ENCODE data around the gene SPARCL1.

SPARCL1 gene

DNA sequence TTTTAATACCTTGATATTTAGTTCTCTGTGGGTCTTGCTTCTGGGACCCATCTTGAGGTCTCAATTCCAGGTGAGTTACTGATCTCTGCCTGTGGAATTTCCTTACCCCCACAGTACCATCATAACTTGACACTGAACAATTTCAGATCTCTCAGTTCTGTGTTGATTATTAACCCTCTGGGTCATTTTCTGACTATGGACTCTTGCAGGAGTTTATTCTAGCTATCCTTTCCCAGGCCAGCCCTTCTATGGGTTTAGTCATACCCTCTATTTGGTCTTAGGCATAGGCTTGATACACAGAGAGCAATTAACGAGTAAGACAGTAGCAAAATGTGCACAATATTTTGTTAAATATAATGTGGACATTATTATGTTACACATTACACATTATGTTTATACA lies 3.7 kb upstream of the SPARCL1 start:
- TF ChIP-seq, protein P1, sequence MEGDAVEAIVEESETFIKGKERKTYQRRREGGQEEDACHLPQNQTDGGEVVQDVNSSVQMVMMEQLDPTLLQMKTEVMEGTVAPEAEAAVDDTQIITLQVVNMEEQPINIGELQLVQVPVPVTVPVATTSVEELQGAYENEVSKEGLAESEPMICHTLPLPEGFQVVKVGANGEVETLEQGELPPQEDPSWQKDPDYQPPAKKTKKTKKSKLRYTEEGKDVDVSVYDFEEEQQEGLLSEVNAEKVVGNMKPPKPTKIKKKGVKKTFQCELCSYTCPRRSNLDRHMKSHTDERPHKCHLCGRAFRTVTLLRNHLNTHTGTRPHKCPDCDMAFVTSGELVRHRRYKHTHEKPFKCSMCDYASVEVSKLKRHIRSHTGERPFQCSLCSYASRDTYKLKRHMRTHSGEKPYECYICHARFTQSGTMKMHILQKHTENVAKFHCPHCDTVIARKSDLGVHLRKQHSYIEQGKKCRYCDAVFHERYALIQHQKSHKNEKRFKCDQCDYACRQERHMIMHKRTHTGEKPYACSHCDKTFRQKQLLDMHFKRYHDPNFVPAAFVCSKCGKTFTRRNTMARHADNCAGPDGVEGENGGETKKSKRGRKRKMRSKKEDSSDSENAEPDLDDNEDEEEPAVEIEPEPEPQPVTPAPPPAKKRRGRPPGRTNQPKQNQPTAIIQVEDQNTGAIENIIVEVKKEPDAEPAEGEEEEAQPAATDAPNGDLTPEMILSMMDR (IDR thresholded peaks at IDR 0.05; ENCODE audit: low read length), result no peak
- TF ChIP-seq EZH2 (IDR thresholded peaks at IDR 0.05; ENCODE audit: borderline replicate concordance, low read length), result no peak
- H3K9me2 ChIP-seq (ENCODE audit: low read depth, low read length), result no peaks in the 10 kb centered on the region
- no peaks in the 10 kb centered on the region for H3K27me3 ChIP-seq (ENCODE audit: insufficient read depth, low read length)
- H3K27ac ChIP-seq (ENCODE audit: low read depth, low read length, poor library complexity, severe bottlenecking), result no peak overlapping the region
- H3F3A ChIP-seq (ENCODE audit: insufficient read depth, low read length), result no peaks in the 10 kb centered on the region
- H3K4me3 ChIP-seq (ENCODE audit: low read depth, low read length, poor library complexity, severe bottlenecking), result no peak overlapping the region
- no peaks in the 10 kb centered on the region for H4K20me1 ChIP-seq (ENCODE audit: insufficient read depth, low read length)
- H3K4me2 ChIP-seq (ENCODE audit: low read length), result no peak overlapping the region
- no peaks in the 10 kb centered on the region for H3K4me1 ChIP-seq (ENCODE audit: insufficient read depth, low read length, severe bottlenecking)
- H3K36me3 ChIP-seq (ENCODE audit: insufficient read depth, low read length), result no peaks in the 10 kb centered on the region
- no peaks in the 10 kb centered on the region for H3K9me3 ChIP-seq (ENCODE audit: low read length)
- H3K79me2 ChIP-seq (ENCODE audit: insufficient read depth, low read length), result no peaks in the 10 kb centered on the region
- no peak overlapping the region for H3K9ac ChIP-seq (ENCODE audit: low read length)
- H2AFZ ChIP-seq (ENCODE audit: low read length), result no peak overlapping the region

DNA sequence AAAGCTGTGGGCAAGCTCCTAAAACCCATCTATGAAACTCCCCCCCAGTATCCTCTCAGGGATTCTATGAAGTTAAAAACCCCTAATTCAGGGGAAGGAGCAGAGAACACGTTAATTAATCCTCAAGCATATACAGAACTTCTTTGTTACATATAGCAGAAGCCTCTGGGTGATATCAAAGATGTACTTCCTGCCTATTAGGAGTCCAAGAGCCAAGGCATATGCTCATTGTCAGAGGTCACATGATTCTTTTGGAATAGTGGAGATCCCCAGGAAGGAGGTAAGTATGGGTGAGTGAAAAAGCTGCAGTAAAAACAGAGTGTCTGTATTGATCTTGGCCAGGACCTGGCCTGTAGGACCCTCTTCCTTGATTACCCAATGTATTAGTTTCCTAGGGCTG lies 2.9 kb upstream of the SPARCL1 start:
- Histone ChIP-seq H3K36me3 (ENCODE audit: insufficient read depth, low read length) (no peaks in the 10 kb centered on the region), H3K4me3 (ENCODE audit: low read depth, low read length, poor library complexity, severe bottlenecking) (no peak overlapping the region), H3K9ac (ENCODE audit: low read length) (no peak overlapping the region), H3K27me3 (ENCODE audit: insufficient read depth, low read length) (no peaks in the 10 kb centered on the region), H3K27ac (ENCODE audit: low read depth, low read length, poor library complexity, severe bottlenecking) (no peak overlapping the region), H4K20me1 (ENCODE audit: insufficient read depth, low read length) (no peaks in the 10 kb centered on the region), H3K9me3 (ENCODE audit: low read length) (no peaks in the 10 kb centered on the region), H3K79me2 (ENCODE audit: insufficient read depth, low read length) (no peaks in the 10 kb centered on the region), H3K9me2 (ENCODE audit: low read depth, low read length) (no peaks in the 10 kb centered on the region), H2AFZ (ENCODE audit: low read length) (no peak overlapping the region), H3K4me2 (ENCODE audit: low read length) (no peak overlapping the region), H3F3A (ENCODE audit: insufficient read depth, low read length) (no peaks in the 10 kb centered on the region), H3K4me1 (ENCODE audit: insufficient read depth, low read length, severe bottlenecking) (no peaks in the 10 kb centered on the region)
- TF ChIP-seq, protein P1 (IDR thresholded peaks at IDR 0.05; ENCODE audit: low read length), result no peak
- no peak for TF ChIP-seq EZH2 (IDR thresholded peaks at IDR 0.05; ENCODE audit: borderline replicate concordance, low read length)

DNA sequence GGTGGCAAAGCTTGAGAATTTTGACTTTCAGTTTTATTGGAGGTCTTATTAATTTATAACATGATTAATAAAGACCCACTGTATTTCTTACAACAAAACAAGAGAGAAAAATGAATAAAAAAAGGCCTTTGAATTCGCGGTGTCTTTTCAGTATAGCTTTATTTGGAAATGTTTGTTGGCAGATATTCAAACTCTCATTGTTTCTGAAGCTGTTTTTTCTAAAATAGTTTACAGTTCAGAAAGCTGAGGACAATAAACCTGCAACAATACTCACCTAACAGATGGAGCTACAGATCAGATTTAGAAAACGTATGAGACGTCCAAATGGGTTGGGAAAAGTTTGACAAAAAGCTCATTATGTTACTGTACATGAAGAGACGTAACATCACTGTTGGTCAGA lies 2.4 kb upstream of the SPARCL1 start:
- no peaks in the 10 kb centered on the region for H3K4me1 ChIP-seq (ENCODE audit: insufficient read depth, low read length, severe bottlenecking)
- H4K20me1 ChIP-seq (ENCODE audit: insufficient read depth, low read length), result no peaks in the 10 kb centered on the region
- no peak overlapping the region for H3K27ac ChIP-seq (ENCODE audit: low read depth, low read length, poor library complexity, severe bottlenecking)
- no peak overlapping the region for H3K4me3 ChIP-seq (ENCODE audit: low read depth, low read length, poor library complexity, severe bottlenecking)
- no peaks in the 10 kb centered on the region for H3K79me2 ChIP-seq (ENCODE audit: insufficient read depth, low read length)
- TF ChIP-seq, protein P1 (IDR thresholded peaks at IDR 0.05; ENCODE audit: low read length), result no peak
- TF ChIP-seq EZH2 (IDR thresholded peaks at IDR 0.05; ENCODE audit: borderline replicate concordance, low read length), result no peak
- H3K4me2 ChIP-seq (ENCODE audit: low read length), result no peak overlapping the region
- no peaks in the 10 kb centered on the region for H3K9me3 ChIP-seq (ENCODE audit: low read length)
- H3K9ac ChIP-seq (ENCODE audit: low read length), result no peak overlapping the region
- H3F3A ChIP-seq (ENCODE audit: insufficient read depth, low read length), result no peaks in the 10 kb centered on the region
- H2AFZ ChIP-seq (ENCODE audit: low read length), result no peak overlapping the region
- no peaks in the 10 kb centered on the region for H3K27me3 ChIP-seq (ENCODE audit: insufficient read depth, low read length)
- no peaks in the 10 kb centered on the region for H3K36me3 ChIP-seq (ENCODE audit: insufficient read depth, low read length)
- H3K9me2 ChIP-seq (ENCODE audit: low read depth, low read length), result no peaks in the 10 kb centered on the region

All from OCI-LY1 (cell line).